NCI-H2029 treated with DMSO at 0.1 percent for 48 hours (cell line): Measurements from ENCODE around the gene HBD.

Experiments
- DNase-seq: peaks from one replicate; lab custom pipeline; 2025; lab: John Stamatoyannopoulos, UW

Gene HBD

DNA sequence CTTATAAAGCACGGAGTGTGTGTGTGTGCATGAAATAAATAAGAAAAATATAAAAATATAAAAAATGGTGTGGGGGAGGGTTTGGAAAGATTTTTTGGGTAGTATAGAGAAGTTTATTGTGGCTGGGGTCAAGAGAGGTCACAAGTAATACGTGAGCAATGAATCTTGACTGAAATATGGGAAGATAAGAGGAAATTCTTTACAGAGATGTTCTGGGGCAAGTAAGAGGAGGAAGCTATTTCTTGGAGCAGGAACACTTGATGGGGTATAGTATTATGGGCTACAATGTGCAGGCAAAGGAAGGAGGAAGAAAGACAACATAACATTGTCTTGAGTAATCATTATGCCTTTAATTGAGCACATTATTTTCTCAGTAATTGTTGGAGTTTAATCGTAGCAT is 2.1 kb downstream of the HBD start:
- no peak for DNase-seq

DNA sequence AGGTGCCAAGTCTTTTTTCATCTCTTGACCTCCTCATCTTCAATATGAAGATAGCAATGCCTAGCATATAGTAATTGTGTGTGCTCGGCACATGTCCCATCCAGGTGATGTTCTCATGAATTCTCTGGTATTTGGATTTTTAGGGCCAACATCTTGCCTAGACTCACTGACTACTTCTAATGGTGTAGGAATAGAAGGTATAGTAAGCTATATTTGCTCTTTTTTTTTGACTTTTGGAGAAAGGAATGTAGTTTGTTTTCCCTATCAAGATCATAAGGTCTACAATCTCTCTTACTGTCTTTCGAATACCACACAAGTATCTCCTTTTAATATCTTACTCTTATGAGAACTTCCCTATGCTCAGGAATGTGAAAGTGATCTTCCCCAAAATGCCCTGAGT is 3.2 kb downstream of the HBD start:
- DNase-seq, result no peak

DNA sequence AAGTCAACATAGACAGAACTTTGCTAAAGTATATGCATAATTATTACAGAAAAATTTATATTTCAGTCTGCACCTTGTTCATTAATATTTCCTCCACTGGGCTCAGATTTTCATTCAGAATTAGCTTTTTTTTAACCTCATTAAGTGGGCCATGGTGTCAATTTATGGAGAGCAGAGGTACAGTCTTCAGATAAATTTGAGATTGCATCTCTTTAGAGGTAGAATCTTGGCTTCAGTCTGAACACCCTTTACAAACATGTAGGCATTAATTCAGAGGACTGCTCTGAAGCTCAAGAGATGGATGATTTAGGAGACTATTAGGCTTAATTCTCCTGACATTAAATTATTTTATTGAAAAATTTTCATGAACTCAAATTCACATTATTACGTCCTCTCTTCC is 4.0 kb downstream of the HBD start:
- DNase-seq, result no peak

DNA sequence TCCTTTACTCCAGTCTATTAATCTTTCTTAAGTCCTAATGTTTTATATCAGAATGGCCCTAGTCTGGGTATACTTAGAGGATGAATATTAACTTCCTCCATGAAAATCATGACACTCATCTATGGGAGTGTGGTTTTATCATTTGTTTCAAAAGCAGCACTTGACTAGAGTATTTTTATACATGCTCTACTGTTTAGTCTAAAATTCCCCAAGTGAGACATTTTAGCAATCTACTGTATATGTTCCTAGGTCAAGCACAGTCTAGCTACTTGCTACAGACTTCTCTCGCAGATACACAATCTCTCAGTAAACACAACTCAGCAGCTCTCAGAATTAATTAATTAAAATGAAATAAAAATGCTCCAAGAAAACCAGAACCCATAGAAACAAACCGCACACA is 4.5 kb downstream of the HBD start:
- DNase-seq, result no peak

DNA sequence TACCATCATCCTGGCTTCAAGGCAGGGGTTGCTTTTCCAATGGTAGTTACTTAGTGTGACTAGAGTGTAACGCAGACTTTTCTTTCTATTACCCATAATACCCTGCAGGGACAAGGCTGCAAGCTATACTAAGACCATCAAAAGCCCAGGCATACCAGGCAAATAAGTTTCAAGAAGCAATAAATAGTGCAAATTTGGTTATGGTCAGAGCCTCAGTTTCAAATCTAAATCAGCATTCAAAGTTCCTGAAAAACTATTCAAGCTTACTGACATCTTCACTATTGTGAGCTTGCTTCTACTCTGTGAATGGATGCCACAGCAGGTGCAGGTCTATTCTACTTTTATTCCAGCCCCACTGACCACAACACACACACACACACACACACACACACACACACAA is 4.9 kb downstream of the HBD start:
- DNase-seq, result no peak

DNA sequence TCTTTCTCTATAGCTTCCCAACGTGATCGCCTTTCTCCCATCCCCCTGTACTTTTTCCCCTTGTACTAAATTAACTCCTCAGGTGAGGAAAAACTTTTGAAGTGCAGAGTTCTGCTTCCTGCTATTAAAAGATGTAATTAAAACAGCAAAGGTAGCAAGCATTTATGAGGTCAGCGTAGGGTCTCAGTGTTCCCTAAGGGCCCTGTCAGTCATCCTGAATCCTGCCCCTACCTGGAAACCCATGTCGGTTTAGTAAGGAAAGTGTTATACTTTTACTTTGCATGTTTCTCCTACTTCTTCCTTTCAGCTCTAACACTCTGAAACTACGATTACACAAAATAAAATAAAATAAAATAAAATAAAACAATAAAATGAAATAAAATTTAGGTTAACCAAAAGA is 6.2 kb downstream of the HBD start:
- no peak for DNase-seq

DNA sequence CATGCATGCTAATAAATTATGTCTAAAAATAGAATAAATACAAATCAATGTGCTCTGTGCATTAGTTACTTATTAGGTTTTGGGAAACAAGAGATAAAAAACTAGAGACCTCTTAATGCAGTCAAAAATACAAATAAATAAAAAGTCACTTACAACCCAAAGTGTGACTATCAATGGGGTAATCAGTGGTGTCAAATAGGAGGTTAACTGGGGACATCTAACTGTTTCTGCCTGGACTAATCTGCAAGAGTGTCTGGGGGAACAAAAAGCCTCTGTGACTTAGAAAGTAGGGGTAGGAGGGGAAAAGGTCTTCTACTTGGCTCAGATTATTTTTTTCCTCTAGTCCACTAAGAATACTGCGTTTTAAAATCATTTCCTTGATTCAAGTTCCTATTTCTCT is 6.6 kb downstream of the HBD start:
- DNase-seq, result no peak

DNA sequence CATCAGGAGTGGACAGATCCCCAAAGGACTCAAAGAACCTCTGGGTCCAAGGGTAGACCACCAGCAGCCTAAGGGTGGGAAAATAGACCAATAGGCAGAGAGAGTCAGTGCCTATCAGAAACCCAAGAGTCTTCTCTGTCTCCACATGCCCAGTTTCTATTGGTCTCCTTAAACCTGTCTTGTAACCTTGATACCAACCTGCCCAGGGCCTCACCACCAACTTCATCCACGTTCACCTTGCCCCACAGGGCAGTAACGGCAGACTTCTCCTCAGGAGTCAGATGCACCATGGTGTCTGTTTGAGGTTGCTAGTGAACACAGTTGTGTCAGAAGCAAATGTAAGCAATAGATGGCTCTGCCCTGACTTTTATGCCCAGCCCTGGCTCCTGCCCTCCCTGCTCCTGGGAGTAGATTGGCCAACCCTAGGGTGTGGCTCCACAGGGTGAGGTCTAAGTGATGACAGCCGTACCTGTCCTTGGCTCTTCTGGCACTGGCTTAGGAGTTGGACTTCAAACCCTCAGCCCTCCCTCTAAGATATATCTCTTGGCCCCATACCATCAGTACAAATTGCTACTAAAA is 7.5 kb downstream of the HBD start, which contains the start of gene HBB:
Gene HBB (minus strand): TSS at position 340 of the 579 bp plus-strand sequence. CDS start 50 bp downstream, at position 290.
- DNase-seq, result no peak

DNA sequence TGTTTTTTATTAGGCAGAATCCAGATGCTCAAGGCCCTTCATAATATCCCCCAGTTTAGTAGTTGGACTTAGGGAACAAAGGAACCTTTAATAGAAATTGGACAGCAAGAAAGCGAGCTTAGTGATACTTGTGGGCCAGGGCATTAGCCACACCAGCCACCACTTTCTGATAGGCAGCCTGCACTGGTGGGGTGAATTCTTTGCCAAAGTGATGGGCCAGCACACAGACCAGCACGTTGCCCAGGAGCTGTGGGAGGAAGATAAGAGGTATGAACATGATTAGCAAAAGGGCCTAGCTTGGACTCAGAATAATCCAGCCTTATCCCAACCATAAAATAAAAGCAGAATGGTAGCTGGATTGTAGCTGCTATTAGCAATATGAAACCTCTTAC is 8.8 kb downstream of the HBD start:
- DNase-seq, result no peak

DNA sequence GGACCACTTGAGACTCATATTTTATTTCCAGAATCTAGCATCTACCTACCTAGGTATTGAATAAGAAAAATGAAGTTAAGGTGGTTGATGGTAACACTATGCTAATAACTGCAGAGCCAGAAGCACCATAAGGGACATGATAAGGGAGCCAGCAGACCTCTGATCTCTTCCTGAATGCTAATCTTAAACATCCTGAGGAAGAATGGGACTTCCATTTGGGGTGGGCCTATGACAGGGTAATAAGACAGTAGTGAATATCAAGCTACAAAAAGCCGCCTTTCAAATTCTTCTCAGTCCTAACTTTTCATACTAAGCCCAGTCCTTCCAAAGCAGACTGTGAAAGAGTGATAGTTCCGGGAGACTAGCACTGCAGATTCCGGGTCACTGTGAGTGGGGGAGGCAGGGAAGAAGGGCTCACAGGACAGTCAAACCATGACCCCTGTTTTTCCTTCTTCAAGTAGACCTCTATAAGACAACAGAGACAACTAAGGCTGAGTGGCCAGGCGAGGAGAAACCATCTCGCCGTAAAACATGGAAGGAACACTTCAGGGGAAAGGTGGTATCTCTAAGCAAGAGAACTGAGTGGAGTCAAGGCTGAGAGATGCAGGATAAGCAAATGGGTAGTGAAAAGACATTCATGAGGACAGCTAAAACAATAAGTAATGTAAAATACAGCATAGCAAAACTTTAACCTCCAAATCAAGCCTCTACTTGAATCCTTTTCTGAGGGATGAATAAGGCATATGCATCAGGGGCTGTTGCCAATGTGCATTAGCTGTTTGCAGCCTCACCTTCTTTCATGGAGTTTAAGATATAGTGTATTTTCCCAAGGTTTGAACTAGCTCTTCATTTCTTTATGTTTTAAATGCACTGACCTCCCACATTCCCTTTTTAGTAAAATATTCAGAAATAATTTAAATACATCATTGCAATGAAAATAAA is 9.5 kb downstream of the HBD start:
- DNase-seq, result no peak

DNA sequence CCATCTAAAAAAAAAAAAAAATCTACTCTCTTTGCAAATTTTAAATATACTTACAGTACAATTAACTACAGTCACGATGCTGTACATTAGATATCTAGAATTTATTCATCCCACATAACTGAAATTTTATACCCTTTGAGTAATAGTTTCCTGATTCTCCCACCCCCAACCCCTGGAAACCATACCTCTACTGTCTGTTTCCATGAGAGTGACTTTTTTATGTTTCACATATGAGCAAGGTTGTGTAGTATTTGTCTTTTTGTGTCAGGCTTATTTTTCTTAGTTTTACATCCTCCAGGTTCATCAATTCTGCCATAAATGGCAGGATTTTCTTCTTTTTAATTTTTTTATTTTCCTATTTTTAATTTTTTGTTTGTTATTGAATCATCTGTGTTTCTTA is 10.6 kb downstream of the HBD start:
- DNase-seq, result no peak

DNA sequence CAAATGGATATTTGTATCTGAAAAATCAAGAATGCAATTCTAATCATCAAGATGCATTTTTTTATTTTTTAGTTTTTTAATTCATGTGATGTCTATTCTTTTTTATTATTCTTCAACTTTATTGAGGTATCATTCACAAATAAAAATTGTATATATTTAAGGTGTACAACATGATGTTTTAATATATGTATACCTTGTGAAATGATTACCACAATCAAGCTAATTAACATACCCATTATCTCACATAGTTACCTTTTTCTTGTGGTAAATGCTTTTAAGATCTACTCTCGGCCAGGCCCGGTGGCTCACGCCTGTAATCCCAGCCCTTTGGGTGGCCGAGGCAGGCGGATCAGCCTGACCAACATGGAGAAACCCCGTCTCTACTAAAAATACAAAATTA is 11.1 kb downstream of the HBD start:
- no peak for DNase-seq

DNA sequence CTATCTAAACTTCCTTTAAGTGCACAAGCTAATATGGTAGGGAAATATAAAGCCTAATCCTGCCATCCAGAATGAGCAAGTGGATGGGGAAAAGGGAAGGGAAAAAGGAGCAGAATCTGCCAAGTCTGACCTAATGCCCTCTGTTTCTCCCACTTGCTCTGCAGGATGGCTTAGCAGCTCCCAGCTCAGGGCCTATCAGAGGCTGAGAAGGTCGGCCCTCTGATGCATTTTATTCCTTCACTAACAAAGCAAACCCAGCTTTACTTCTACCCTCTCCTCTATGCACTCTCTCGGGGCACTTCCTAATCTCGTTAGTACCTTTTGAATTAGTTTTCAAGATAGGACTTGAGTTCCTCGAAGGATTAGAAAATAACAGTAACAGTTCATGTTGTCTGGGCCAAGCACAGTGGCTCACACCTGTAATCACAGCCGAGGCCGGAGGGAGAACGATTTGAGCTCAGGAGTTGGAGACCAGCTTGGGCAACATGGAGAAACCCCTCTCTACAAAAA is 23.9 kb downstream of the HBD start:
- DNase-seq, result no peak

DNA sequence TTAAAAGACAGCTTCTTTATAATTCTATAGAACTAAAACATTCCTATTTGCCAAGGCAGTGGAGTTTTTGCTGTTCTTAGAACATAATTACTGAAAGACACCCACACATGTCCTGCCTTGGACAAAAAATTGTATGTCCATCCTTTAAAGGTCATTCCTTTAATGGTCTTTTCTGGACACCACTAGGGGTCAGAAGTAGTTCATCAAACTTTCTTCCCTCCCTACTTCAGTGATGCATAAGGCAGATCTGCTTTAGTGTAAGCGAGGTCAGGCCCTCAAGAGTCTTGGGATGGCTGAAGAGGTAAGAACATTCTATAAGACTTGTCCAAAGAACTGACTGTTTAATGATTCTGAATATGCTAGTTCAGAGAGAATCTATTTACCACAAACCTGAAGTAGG is 29.5 kb downstream of the HBD start:
- DNase-seq, result no peak

DNA sequence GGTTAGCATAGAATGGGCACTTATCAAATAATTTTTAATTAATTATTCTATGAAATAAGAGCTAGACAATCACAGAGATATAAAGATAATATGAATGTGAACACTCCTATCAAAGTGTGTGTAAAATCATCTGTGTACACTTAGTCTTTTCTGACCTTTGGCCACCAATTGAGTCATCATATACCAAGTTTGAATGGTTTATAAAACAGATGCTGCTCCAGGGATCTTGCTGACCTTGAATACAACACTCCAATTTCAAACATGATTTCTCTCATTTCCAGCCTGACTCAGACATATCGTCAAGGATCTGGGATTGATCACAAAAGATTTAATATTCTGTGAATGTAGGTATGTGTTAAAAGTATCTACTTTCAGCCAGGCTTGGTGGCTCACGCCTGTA is 30.9 kb downstream of the HBD start:
- no peak for DNase-seq

DNA sequence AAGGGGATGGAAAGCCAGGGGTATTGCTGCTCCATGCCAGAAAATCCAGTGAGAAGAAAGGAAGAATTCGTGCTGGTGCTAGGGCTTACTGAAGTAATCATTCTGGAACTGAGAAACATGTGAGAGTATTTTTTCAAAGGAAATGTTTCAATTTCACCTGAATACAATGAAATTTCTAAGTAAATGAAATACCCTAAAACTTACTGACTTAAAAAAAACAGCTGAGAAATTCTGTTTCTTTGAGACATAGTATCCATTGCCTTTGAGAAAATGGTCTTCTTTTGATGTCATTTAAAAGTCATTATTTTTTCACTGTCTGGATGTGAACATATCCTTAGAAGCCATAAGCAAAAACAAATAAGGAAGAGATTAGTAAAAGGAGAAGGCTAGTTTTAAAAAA is 33.7 kb downstream of the HBD start, which contains the start of gene OR51V1:
Gene OR51V1 (minus strand): TSS at position 101 of the 400 bp plus-strand sequence. CDS start 0 bp downstream, at position 101.
- DNase-seq, result no peak

DNA sequence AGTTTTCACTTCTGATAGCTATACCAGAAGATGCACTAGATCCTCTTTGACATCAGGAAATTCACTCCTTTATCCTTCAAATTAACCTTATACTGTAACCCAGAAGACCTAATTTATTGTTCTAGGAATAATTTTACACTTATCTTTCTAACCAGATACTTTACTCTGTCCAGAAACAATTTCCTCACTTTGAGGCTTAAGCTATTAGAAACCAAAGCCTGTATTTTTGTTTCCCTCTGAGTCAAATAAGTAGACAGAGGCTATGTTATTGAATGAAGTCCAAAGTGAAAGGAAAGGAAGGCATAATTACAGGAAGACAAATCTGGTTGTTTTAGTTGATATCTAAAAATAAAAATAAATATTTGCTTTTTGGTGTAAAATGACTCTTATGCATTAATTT is 36.0 kb downstream of the HBD start:
- no peak for DNase-seq

DNA sequence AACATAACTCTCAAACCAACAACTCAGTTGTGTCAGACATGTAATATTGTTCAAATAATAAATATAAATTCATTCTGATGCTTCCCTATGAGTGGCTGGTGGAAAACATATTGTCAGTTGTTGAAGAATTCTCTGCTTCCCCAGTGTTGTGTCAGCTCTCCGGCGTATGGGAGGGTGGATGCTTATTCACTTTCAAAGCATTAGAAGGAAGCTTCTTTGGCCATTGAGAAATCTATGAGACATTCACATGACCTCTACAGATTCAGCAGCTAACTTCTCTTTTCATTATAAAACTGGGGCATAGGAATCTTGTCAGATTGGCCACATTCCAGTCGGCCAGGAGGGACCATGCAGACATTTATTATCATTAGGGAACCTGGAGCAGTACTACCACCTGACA is 36.7 kb downstream of the HBD start:
- no peak for DNase-seq

DNA sequence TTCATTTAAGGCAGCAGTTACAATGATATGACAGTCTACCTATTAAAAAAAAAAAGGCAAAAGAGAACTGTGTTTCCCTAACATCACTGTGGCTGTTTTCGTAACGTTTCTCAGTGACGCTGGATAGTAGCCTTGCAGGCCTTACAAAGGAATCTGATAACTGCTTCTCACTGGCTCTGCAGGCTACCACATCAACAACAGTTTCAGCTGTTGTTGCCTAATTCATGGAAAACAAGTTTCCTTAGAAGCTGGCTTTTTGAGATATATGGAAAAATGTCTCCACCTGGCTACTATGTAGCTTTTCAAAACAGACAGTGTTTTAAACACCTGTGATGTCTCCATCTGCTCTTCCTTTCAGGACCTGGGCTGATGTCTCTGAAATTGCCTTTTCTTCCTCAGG is 37.6 kb downstream of the HBD start:
- no peak for DNase-seq

DNA sequence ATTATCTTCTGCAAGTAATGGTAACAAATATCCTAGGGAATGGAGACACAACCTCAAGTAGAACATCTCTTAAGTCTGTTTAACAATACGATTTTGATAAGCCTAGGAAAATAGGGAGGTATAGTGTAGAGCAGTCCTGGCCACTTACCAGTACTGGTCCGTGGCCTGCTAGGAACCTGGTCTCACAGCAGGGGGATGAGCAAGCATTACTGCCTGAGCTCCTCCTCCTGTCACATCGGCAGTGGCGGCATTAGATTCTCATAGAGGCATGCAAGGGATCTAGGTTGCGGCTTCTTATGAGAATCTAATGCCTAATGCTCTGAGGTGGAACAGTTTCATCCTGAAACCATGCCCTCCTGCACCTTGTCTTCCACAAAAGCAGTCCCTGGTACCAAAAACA is 38.2 kb downstream of the HBD start:
- no peak for DNase-seq

DNA sequence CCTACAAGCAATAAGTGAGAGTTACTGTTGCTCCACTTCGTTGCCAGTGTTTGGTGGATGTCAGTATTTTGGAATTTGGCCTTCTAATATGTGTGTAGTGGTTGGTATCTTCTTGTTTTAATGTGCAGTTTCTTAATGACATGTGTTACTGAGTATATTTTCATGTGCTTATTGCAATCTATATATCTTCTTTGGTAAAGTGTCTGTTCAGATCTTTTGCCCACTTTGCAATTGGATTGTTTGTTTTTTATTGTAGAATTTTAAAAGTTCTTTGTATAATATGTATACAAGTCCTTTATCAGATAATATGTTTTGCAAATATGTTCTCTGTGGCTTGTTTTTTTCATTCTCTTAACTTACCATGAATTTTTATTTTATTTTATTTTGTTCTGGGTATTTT is 41.5 kb downstream of the HBD start:
- no peak for DNase-seq

DNA sequence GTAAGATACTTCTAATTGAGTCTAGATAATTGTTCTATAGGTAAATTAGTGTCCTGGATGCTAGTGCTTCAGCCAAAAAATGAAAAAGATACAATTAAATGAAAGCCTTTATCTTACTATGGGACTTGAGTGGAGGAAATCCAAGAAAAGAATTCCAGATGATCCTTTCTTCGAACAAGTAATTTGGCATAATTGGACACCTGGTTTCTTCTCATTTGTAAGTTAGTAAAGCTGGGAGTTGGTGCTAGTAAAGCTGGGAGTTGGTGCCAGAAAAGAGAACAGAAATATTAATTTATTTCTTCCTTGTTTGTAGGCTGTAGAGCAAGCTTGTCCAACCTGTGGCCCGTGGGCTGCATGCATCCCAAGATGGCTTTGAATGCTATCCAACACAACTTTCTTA is 46.1 kb downstream of the HBD start:
- DNase-seq, result no peak
